ENCODE results near the gene PLK3. TPM values are rescaled to one million over a fixed set of nuclear protein-coding genes. Genes with fewer than 3 reads are reported as not detected.
"Not testable (repeated sequence)": the region's sequence is repeated elsewhere in the genome, so short reads cannot be mapped to it uniquely, and the experiment has no call there.

PLK3 gene
- total and polyA plus RNA-seq, 9 donors, result 4.2 to 68.6 (median 17.5) TPM

GRCh38 chr1:44811234-44811633, 11.1 kb downstream of the PLK3 start:
- no peak overlapping the region for H3K4me3 ChIP-seq
- WGBS, 3 donors, result 70 to 79% (median 71%) methylated on average over 8 of the region's 8 CpGs
- H3K27me3 ChIP-seq, result no peaks in the 10 kb centered on the region
- H3K4me1 ChIP-seq (ENCODE audit: insufficient read depth), result peaks cover 43% of the 10 kb centered on the region
- no peaks in the 10 kb centered on the region for H3K9me3 ChIP-seq
- no peaks in the 10 kb centered on the region for H3K36me3 ChIP-seq
- peak overlapping the region in 1 of 2 donors; percentile 39 for H3K27ac ChIP-seq
- peak in 3 of 5 donors; percentile 10 to 23 (median 15) for DNase-seq
- intact Hi-C loops (cut with DNase I), result no loop called here
- no peak for TF ChIP-seq POLR2A (IDR thresholded peaks at IDR 0.05)
- TF ChIP-seq EP300 (IDR thresholded peaks at IDR 0.05), result no peak
- TF ChIP-seq CTCF (IDR thresholded peaks at IDR 0.05), result no peak

- Histone ChIP-seq H3K27me3 (no peaks in the 10 kb centered on the region), H3K4me1 (ENCODE audit: insufficient read depth) (peaks cover 29% of the 10 kb centered on the region), H3K9me3 (no peaks in the 10 kb centered on the region), H3K27ac (peak overlapping the region; percentile 57 to 75), H3K4me3 (peak overlapping the region; percentile 37), H3K36me3 (no peaks in the 10 kb centered on the region)
- WGBS, 3 donors, result 60 to 66% (median 65%) methylated on average over 44 to 48 of the region's 48 CpGs
- peak in 4 of 5 donors; percentile 44 to 61 (median 58) for DNase-seq
- TF ChIP-seq EP300 (IDR thresholded peaks at IDR 0.05), result no peak
- TF ChIP-seq CTCF (IDR thresholded peaks at IDR 0.05), result no peak
- intact Hi-C loops (cut with DNase I), result no loop called here
Observed at GRCh38 chr1:44812822-44813543, 12.8 kb downstream of the PLK3 start.

- H3K27me3 ChIP-seq; H3K4me1 ChIP-seq (ENCODE audit: insufficient read depth); H3K36me3 ChIP-seq; H3K27ac ChIP-seq; H3K4me3 ChIP-seq; H3K9me3 ChIP-seq; intact Hi-C loops (cut with DNase I): not testable (repeated sequence)
- peak in 3 of 5 donors; percentile 17 to 28 (median 23) for DNase-seq
- 87 to 98% (median 96%) methylated on average over 9 of the region's 9 CpGs for WGBS, 3 donors
Observed at GRCh38 chr1:44815926-44816325, 15.7 kb downstream of the PLK3 start.

- Histone ChIP-seq H3K4me1 (ENCODE audit: insufficient read depth) (peaks cover 5% of the 10 kb centered on the region), H3K27me3 (no peaks in the 10 kb centered on the region), H3K9me3 (no peaks in the 10 kb centered on the region), H3K27ac (no peak overlapping the region), H3K4me3 (no peak overlapping the region), H3K36me3 (no peaks in the 10 kb centered on the region)
- WGBS, 3 donors, result 71 to 85% (median 81%) methylated on average over 2 of the region's 2 CpGs
- no peak for TF ChIP-seq EP300 (IDR thresholded peaks at IDR 0.05)
- TF ChIP-seq CTCF (IDR thresholded peaks at IDR 0.05), result no peak
- TF ChIP-seq POLR2A (IDR thresholded peaks at IDR 0.05), result no peak
- DNase-seq, result no peak
- intact Hi-C loops (cut with DNase I), result no loop called here
Observed at GRCh38 chr1:44817307-44817706, 17.1 kb downstream of the PLK3 start.

GRCh38 chr1:44817771-44818495, 17.8 kb downstream of the PLK3 start:
- 91 to 96% (median 94%) methylated on average over 11 of the region's 11 CpGs for WGBS, 3 donors
- H3K4me3 ChIP-seq, result no peak overlapping the region
- H3K4me1 ChIP-seq (ENCODE audit: insufficient read depth), result peaks cover 5% of the 10 kb centered on the region
- no peak for TF ChIP-seq EP300 (IDR thresholded peaks at IDR 0.05)
- no peak for TF ChIP-seq POLR2A (IDR thresholded peaks at IDR 0.05)
- TF ChIP-seq CTCF (IDR thresholded peaks at IDR 0.05), result no peak
- H3K27ac ChIP-seq, result no peak overlapping the region
- peak in 3 of 5 donors; percentile 6 to 29 (median 12) for DNase-seq
- intact Hi-C loops (cut with DNase I), result no loop called here
- H3K27me3 ChIP-seq, result no peaks in the 10 kb centered on the region
- no peaks in the 10 kb centered on the region for H3K36me3 ChIP-seq
- H3K9me3 ChIP-seq, result no peaks in the 10 kb centered on the region
